Activated CD4-positive, alpha-beta T cell treated with anti-CD3 and anti-CD28 coated beads, Interleukin-10, Interleukin-2, amounts not matched to agents 100 ng/mL and 50 ng/mL, durations not matched to agents 16 hours and 8 hours (primary cell): ENCODE measurements around the gene HECTD4.
"Not testable (repeated sequence)": the region's sequence is repeated elsewhere in the genome, so short reads cannot be mapped to it uniquely, and the experiment has no call there.

ENCODE experiments used
- DNase-seq: peaks from one replicate; pipeline ENCODE4 v3.0.0-alpha.2; 2020

HECTD4 gene

DNA sequence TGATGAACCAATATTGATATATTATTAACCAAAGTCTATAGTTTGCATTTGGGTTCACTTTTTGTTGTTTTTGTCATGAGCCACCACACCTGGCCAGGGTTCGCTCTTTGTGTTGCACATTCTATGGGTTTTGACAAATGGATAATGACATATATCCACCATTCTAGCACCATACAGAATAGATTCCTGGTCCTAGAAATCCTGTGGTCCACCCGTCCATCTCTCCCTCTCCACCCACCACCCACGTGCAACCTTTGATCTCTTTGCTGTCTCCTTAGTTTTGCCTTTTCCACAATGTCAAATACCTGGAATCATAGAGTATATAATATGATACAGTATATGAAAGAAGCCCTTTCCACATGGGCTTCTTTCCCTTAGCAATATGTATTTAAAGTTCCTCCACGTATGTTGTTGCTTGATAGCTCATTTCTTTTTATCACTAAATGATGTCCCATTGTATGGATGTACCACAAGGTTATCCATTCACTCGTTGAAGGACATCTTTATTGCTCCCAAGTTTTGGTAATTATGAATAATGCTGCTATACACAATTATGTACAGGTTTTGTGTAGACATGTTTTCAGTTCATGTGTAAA is 19.8 kb upstream of the HECTD4 start:
- DNase-seq = no peak

GRCh38 chr12:112401054-112401453 is 18.8 kb upstream of the HECTD4 start:
- DNase-seq = no peak

- DNase-seq = no peak
These were observed 11.1 kb upstream of the HECTD4 start for GRCh38 chr12:112393328-112393727.

DNA sequence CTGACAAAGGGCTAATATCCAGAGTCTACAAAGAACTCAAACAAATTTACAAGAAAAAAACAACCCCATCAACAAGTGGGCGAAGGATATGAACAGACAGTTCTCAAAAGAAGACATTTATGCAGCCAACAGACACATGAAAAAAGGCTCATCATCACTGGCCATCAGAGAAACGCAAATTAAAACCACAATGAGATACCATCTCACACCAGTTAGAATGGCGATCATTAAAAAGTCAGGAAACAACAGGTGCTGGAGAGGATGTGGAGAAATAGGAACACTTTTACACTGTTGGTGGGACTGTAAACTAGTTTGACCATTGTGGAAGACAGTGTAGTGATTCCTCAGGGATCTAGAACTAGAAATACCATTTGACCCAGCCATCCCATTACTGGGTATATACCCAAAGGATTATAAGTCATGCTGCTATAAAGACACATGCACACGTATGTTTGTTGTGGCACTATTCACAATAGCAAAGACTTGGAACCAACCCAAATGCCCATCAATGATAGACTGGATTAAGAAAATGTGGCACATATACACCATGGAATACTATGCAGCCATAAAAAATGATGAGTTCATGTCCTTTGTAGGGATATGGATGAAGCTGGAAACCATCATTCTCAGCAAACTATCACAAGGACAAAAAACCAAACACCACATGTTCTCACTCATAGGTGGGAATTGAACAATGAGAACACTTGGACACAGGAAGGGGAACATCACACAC is 7.9 kb upstream of the HECTD4 start:
- not testable (repeated sequence) for DNase-seq

DNA sequence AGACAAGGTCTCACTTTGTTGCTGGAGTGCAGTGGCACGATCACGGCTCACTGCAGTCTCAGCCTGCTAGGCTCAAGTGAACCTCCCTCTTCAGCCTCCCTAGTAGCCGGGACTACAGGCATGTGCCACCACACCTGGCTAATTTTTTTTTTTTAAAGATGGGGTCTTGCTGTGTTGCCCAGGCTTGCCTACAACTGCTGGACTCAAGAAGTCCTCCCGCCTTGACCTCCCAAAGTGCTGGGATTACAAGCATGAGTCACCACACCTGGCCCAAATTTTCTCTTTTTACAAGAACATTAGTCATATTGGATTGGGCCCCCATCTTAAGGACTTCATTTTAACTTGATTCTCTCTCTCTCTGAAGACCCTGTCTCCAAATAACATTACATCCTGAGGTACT is 7.0 kb upstream of the HECTD4 start:
- DNase-seq = no peak

DNA sequence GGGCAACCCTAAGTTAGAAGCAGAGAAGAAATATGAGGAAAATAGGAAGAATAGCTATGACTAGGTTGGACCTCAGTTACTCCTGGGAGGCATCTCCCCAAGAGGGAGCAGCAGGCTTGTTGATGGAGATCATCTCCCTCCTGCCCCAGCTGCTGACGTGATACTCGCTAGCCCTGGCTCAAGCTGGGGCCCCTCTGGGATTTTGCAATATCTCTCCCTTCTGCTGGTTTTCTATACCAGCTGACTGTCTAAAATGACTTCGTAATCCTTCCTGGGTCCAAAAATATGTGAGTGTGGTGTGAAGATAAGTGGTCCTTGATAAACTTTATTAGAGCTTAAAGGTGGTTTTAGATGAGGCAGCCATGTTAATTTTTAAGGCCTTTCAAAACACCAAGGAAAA is 4.5 kb upstream of the HECTD4 start:
- no peak for DNase-seq

DNA sequence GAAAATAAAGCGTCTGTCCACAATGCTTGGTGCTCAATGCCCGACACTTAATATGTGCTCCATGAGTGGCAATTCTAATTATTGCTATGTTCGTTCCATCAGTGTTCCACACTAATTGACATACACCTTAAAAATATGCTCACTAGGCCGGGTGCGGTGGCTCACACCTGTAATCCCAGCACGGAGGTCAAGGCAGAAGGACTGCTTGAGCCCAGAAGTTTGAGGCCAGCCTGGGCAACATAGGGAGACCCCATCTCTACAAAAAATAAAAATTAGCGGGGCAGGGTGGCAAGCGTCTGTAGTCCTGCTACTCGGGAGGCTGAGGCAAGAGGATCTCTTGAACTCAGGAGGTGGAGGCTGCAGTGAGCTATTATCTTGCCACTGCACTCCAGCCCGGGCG is 635 bp upstream of the HECTD4 start:
- DNase-seq = no peak

DNA sequence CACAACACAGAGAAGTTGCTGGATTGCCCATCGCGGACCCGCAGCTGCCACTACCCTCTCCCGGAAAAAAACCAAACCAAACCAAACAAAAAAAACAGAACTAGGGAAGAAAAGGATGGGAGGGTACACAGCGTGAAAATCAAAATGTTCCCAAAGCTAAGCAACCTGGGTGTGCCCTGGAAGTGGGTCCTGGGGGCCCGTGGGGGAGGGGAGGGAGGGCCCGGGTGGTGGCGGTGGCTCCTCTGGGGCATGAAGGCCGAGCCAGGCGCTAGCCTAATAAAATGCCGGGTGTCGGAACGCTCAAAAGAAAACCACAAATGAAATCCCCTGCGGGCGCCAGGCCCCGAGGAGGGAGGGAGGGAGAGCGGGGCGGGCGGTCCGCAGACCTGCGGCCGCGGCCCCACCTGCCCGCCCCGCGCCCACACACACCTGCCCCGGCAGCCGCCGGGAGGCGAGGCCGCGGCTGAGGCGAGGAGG is 787 bp downstream of the HECTD4 start:
- DNase-seq = peak; percentile 27

DNA sequence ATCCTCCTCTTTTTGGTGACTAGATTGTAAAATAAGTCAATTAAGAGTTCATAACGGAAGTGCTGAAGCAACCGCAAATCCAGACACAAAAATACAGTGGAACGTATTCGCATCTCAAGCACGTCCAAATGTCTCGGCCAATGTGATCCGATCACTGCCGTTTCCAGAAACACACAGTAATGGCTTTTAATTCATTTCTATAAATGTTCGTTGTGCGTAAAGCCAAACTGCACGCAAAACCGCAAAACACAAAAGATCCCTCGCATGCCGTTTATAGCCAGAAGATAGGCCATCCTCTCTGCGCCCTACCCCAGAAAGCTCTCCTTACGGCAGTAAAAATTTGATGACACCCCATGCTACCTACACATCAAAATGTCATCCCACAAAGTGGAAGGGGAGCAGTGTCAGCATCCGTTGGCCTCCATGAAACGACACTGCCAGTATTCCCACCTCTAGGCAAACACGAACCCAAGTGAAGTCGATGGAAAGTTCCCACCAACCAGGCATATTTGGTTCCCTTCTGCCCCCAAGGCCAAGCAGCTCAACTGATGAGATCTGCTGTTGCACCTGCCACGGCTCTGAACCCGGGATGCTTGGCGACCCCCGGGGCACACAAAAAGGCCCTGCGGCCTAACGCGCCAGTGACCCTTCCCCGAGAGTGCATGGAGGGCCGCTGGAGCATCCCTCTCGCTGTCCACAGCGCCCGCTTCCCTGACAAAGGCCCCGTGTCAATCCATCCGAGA is 1.4 kb downstream of the HECTD4 start:
- no peak for DNase-seq

DNA sequence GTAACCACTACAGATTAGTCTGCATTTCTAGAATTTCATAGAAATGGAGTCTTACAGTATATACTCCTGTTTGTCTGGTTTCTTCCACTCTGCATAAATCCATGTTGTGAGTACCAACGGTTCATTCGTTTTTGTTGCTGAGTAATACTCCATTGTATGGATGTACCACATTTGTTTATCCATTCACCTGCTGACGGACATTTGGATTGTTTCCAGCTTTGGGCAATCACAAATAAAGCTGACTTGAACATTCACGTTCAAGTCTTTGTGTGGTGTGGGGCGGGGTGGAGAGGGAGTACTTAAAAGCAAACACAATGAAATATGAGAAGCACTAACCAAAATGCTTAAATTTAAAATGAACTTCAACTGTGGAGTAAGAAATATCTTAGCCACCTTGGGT is 7.1 kb downstream of the HECTD4 start:
- DNase-seq = no peak

GRCh38 chr12:112374166-112374740 is 8.0 kb downstream of the HECTD4 start:
- DNase-seq = no peak

DNA sequence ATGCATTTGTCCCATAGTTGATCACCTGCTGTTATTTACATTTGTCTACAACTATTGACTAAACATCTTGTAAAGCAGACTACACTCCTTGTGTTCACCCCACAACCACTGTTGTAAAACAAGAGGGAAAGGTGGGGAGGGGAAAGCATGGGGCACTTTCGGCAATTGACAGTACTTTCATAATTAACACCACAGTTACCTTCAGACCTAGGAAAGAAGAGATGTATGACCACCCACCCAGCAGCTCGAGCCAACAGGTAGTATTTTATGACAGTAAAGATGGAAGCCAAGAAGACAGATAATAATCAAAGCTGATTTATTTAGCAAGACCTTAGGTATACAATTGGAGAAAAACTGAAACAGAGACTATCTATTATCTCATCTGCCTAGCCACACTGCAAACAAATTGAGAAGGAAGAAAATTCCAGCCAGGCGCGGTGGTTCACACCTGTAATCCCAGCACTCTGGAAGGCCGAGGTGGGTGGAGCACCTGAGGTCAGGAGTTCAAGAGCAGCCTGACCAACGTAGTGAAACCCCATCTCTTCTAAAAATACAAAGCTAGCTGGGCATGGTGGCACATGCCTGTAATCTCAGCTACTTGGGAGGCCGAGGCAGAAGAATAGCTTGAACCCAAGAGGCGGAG is 11.2 kb downstream of the HECTD4 start:
- no peak for DNase-seq

DNA sequence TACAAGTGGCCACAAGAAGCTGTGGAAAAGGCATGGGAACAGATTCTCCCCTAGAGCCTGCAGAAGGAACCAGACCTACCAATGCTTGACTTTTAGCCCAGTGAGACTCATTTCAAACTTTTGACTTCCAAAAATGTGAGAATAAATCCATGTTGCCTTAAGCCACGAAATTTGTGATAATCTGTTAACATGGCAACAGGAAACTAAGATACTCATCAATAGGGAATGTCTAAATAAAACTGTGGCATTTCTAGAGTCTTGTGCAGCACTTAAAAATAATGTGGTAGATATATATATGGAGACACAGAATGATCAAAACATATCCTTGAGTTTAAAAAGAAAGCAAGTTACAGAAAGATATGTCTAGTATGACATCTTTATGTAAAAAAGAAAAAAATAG is 12.0 kb downstream of the HECTD4 start:
- DNase-seq = no peak

DNA sequence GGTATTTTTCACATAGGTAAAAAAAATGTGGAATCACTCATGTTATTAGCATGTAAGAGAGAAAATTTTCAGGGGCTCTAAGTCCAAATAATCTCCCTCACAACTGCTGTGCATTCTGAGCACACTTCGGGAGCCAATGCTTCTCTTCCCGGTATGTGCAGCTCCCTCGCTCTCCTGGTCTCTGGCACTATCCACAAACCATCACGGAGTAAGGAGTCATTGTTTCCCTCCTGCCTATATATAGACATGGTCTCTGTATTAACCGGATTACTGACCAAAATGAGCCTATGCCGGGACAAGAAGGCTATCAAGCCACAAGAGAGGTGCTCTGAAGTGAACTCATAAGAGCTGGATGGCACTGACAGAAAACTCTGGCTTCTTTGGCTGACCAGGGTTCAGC is 13.4 kb downstream of the HECTD4 start:
- no peak for DNase-seq

GRCh38 chr12:112367965-112368364 is 14.3 kb downstream of the HECTD4 start:
- DNase-seq = no peak

DNA sequence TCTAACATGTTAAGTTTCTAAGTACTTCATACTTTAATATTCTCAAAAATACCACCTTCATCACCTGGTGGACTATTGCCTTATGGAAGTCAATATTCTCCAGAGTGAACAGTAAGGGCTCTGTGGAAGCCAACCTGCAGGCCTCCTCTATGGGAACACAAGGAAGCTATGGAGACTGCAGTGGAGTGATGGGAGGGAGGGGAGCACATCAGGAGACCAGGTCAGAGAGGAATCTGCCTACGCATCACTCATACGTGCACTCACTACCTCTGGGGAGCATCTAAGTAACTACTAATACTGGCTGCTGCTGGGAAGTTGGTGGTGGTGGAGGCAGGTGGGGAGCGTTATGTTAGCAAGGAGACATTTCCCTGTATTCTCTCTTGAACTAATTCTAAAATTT is 19.9 kb downstream of the HECTD4 start:
- no peak for DNase-seq

- no peak for DNase-seq
These were observed 21.0 kb downstream of the HECTD4 start for GRCh38 chr12:112361271-112361670.

- DNase-seq = no peak
These were observed 22.9 kb downstream of the HECTD4 start for GRCh38 chr12:112359290-112359689.

DNA sequence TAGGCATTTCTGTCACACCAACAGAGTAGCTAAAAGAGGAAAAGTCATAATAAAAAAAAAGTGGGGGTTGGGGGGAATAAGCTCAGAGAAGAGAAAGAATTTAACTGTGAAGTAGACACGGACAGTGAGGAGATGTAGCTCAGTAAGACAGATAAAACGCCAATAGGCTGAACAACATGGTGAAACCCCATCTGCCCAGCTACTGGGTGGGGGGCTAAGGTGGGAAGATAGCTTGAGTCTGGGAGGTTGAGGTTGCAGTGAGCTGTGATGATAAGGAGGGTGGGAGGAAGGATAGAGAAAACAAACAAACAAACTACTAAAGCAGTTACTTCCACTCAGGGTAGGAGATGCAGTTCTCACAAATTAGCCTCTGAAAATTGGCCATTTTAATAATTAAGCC is 25.0 kb downstream of the HECTD4 start:
- no peak for DNase-seq

- no peak for DNase-seq
These were observed 27.8 kb downstream of the HECTD4 start for GRCh38 chr12:112354399-112354798.

GRCh38 chr12:112353393-112353792 is 28.8 kb downstream of the HECTD4 start:
- DNase-seq = peak; percentile 24

DNA sequence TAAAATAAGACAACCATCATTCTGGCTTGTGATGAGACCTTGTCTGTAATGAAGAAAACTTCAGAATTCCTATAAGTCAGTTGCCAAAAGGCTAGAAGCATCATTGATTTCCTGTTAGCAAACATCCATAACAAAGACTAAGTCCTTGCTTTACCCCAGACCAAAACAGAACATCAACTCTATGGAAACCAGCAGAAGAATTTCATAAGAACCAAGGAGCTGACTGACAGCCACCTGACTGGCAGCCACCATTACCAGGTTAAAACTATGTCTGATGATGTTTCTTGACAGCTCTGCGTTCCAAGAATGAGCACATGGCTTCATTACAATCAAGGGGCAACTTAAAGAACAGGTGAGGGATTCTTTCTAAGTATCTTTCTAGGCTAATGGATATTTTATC is 29.3 kb downstream of the HECTD4 start:
- DNase-seq = no peak
